Dermis microvascular lymphatic vessel endothelial cell (primary cell): ENCODE measurements around the gene NPFFR1. TPM values are rescaled to one million over a fixed set of nuclear protein-coding genes. Genes with fewer than 3 reads are reported as not detected.
"Not testable (repeated sequence)": the region's sequence is repeated elsewhere in the genome, so short reads cannot be mapped to it uniquely, and the experiment has no call there.

ENCODE experiments used
- DNase-seq, 2 donors: peaks; one replicate each; pipeline versions ENCODE4 v3.0.0 to v3.0.0-alpha.2; 2010; ENCODE audit warnings: low read depth in 2 of 2
- total RNA-seq: library from RNA; depleted of rRNA; stranded (reverse); fragments of >200 nt; gene quantifications from 2 replicates; pipeline ENCODE4 v1.2.1, GENCODE V29; 2014

The NPFFR1 gene
- total RNA-seq, 1 donor from 2014 or later, result not detected

DNA sequence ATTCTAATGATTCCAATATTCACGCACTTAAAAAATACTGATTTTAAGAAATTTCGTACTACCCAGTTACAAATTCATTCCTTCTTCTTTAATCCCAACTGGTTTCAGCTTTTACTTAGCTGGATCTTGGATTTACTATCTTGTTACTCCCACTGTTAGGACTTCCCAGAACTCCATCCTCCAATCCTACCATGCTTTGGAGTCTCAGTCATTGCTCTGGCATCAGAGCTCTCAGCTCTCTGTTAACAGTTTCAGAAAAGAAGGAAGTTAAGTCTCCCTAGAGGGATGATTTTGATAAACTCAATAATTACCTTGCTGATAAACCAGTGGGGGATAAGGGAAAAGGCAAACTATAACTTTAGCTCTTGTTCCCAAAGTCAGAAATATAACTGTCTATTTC is 60.1 kb downstream of the NPFFR1 start:
- no peak for DNase-seq

DNA sequence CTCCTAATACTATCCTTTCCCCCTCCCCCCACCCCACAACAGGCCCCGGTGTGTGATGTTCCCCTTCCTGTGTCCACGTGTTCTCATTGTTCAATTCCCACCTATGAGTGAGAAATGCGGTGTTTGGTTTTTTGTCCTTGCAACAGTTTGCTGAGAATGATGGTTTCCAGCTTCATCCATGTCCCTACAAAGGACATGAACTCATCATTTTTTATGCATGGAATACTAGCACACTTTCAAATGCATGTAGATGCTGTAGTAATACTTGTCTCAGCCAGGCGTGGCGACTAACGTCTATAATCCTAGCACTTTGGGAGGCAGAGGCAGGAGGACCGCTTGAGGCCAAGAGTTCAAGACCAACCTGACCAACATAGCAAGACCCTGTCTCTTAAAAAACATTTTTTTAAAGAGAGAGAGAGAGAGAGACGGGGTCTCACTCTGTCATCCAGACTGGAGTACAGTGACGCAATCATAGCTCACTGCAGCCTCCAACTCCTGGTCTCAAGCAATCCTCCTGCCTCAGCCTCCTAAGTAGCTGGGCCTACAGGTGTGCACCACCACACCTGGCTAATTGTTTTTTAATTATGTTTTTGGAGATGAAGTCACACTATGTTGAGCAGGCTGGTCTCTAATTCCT is 60.9 kb downstream of the NPFFR1 start:
- DNase-seq, result not testable (repeated sequence)

DNA sequence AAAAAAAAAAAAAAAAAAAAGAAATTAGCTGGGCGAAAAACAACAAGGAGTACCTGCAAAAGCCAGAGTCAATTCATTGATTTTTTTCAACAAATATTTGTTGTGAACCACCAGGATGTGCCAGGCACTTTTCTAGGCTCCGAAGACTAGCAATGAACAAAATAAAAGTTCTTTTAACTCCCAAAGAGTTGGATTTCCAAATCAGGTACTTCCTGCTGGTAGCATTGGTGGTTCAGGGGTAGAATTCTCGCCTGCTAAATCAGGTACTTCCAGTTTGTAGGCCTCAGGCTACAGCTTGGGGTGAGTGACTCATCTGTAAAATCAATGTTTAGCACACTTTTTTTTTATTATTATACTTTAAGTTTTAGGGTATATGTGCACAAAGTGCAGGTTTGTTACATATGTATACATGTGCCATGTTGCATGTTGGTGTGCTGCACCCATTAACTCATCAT is 61.4 kb downstream of the NPFFR1 start:
- DNase-seq, result no peak

DNA sequence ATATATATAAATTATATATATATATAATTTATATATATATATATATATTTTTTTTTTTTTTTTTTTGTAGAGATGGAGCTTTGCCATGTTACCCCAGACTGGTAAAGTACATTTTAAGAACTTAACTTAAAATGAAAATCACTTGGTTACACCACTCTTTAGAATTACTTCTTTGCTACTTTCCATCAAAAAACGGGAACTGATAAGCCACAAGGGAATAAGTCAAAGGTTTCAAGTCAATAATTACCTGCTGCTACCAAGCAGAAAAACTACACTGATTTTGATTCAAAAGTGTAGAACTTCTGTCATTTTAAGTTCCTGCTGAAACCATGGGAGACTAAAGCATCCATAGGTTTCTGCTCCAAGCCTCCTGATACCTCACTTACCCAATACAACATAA is 62.8 kb downstream of the NPFFR1 start:
- no peak for DNase-seq

DNA sequence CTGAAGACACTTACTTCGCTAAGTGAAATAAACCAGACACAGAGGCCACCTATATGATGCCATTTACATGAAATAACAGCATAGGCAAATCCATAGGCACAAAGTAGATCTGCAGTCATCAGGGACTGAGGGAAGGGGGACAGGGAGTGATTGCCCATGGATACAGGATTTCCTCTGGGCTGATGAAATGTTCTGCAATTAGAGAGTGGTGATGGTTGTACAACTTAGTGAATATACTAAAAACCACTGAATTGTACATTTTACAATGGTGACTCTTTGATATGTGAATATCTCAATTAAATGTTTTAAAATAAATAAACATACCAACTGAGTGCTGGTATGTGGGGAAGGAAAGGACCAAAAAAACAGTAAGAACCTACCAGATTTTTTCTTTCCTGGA is 70.9 kb downstream of the NPFFR1 start:
- DNase-seq, result no peak

DNA sequence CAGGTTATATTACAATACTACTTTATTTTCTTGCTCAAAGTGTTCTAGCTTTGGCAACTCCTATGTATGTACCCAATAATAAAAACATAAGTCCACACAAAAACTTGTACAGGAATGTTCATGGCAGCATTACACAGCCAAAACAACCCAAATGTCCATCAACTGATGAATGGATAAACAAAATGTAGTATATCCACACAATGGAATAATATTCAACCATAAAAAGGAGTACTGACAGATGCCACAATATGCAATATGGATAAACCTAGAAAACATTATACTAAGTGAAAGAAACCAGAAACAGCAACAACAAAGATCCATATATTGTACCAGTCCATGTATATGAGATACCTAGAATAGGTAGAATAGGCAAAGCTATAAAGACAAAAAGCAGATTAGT is 71.5 kb downstream of the NPFFR1 start:
- DNase-seq, result no peak

DNA sequence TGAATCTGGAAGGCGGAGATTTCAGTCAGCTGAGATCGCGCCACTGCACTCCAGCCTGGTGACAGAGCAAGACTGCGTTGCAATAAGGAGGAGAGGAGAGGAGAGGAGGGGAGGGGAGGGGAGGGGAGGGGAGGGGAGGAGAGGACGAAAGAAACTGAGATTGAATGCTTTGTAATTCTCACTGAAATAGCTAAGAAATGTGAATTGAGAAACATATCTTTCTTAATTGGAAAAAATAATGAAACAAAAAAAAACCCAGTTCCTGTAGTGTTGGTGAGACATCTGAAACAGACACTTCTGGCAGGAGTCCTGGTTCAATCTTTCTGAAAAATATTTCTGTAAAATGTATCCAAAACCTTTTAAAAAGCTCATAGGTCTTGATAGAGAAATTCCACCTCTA is 77.0 kb downstream of the NPFFR1 start:
- DNase-seq, result no peak

DNA sequence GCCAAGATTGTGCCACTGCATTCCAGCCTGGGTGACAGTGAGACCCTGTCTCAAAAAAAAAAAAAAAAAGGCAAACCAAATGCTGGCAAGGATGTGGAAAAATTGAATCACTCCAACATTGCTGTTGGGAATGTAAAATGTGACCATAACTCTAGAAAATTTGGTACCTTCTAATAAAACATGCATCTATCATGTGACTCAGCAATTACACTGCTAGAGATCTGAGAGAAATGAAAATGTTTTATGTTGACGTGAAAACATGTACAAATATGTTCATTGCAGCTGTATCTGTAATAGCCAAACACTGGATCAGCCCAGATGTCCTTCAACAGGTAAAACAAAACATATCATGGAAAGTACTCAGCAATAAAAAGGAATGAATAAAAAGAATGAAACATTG is 82.7 kb downstream of the NPFFR1 start:
- no peak for DNase-seq

DNA sequence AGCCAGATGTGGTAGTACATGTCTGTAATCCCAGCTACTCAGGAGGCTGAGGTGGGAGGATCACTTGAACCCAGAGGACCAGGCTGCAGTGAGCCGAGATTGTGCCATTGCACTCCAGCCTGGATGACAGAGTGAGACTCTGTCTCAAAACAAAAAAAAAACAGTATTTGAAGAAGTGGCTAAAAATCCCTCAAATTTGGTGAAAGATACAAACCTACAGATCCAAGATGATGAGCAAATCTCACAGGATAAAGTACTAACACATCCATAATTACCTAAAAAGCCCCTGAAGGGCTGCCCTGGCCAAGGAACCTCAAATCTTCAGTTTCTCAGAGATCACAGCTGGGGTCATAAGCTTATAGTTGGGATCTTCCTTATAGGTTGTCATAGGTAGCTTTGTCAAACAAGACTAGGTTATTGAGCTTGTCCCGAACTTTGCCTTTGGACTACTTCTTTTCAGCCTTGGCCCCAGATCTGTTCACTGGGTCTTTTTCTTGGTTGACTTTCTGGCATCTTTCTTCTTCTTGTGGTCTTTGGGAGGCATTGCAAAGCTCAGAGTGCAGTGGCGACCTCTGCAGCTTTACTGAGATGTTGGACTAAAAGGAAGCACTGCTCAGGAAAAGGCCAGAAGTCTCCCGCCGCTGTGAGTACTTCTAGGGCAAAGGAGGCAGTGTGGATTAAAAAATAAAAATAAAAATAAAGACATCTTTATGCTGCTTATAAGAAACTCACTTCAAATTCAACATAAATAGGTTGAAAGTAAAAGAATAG is 84.9 kb downstream of the NPFFR1 start:
- no peak for DNase-seq

Other genes with a start within 250 kb of the NPFFR1 start
- gene MACROH2A2, start 231.2 kb downstream of the NPFFR1 start, total RNA-seq, result under 0.01 TPM in 1 of 2 replicates, not detected in the other
- 1.3 and 1.5 TPM in 2 replicates for gene AIFM2, start 151.2 kb downstream of the NPFFR1 start, total RNA-seq
- 4.6 and 5.2 TPM in 2 replicates for gene TYSND1, start 137.3 kb downstream of the NPFFR1 start, total RNA-seq
- gene SAR1A, start 113.5 kb downstream of the NPFFR1 start, total RNA-seq, result 114 and 133 TPM in 2 replicates
- gene PPA1, start 50.6 kb downstream of the NPFFR1 start, total RNA-seq, result 109 and 147 TPM in 2 replicates
- 3.4 and 3.5 TPM in 2 replicates for gene LRRC20, start 98.6 kb upstream of the NPFFR1 start, total RNA-seq
- gene EIF4EBP2, start 120.1 kb upstream of the NPFFR1 start, total RNA-seq, result 21.8 and 27.8 TPM in 2 replicates
- gene NODAL, start 157.7 kb upstream of the NPFFR1 start, total RNA-seq, result not detected in 2 replicates
- 177 and 179 TPM in 2 replicates for gene PALD1, start 194.8 kb upstream of the NPFFR1 start, total RNA-seq